SK-N-SH (cell line): ENCODE data around the gene MPDZ. TPM values are rescaled to one million over a fixed set of nuclear protein-coding genes. Genes with fewer than 3 reads are reported as not detected.

Experiments
- CTCF ChIA-PET: fragments of 300-600, 350-600 bp; formaldehyde crosslinking; extraction: SDS; loops from one replicate; lab custom pipeline; 2021; lab: Yijun Ruan, JAX
- POLR2A ChIA-PET: fragments of 350-600 bp; sonication (Branson Sonifier 250); formaldehyde crosslinking; extraction: SDS; loops from one replicate; lab custom pipeline; 2020; ENCODE audit warnings: antibody characterized with exemption, inconsistent platforms; lab: Yijun Ruan, JAX
- DNase-seq: peaks from one replicate; pipeline ENCODE4 v3.0.0; 2012
- H2AFZ ChIP-seq: fragments of 200-600 bp; sonication (generic); 2 replicates; pipeline ENCODE4 v1.8.1; 2016; ENCODE audit warnings: antibody characterized with exemption, mild to moderate bottlenecking, low read depth
- H3F3A ChIP-seq: fragments of 200-600 bp; sonication (generic); replicated peaks from 2 replicates; pipeline ENCODE3; 2016; ENCODE audit warnings: antibody characterized with exemption, mild to moderate bottlenecking; ENCODE audit not compliant: insufficient read depth
- H3K27ac ChIP-seq, 2 experiments: fragments of 200-500 bp in 1 of 2; fragments of 200-600 bp in 1 of 2; sonication (Bioruptor generic) in 1 of 2; sonication (generic), shearing (Covaris generic) in 1 of 2; 2 replicates each; pipeline versions ENCODE4 v1.5.1 to v1.6.1; 2014 to 2016; ENCODE audit warnings: low read depth in 2 of 2, inconsistent platforms in 1 of 2, low read length in 1 of 2, mild to moderate bottlenecking in 1 of 2, mixed read lengths in 1 of 2
- H3K27me3 ChIP-seq: fragments of 200-600 bp; sonication (generic), shearing (Covaris generic); 2 replicates; pipeline ENCODE4 v1.6.1; 2016; ENCODE audit warnings: mixed run types; ENCODE audit not compliant: insufficient read depth
- H3K36me3 ChIP-seq, 2 experiments: fragments of 200-500 bp in 1 of 2; fragments of 200-600 bp in 1 of 2; sonication (Bioruptor generic) in 1 of 2; sonication (generic) in 1 of 2; replicated peaks in 1 of 2; 2 replicates each; pipeline versions ENCODE3 to v1.5.1; 2014 to 2016; ENCODE audit warnings: low read length in 1 of 2, mild to moderate bottlenecking in 1 of 2; ENCODE audit not compliant: insufficient read depth in 2 of 2, control insufficient read depth in 1 of 2
- H3K4me1 ChIP-seq, 2 experiments: fragments of 200-500 bp in 1 of 2; fragments of 200-600 bp in 1 of 2; sonication (Bioruptor generic) in 1 of 2; sonication (generic), shearing (Covaris generic) in 1 of 2; 2 replicates each; pipeline versions ENCODE4 v1.5.1 to v1.6.1; 2014 to 2016; ENCODE audit warnings: low read depth in 1 of 2, low read length in 1 of 2, mixed run types in 1 of 2; ENCODE audit not compliant: insufficient read depth in 2 of 2, control insufficient read depth in 1 of 2
- H3K4me2 ChIP-seq: fragments of 200-600 bp; sonication (generic), shearing (Covaris generic); 2 replicates; pipeline ENCODE4 v1.6.1; 2017; ENCODE audit warnings: mixed run types
- H3K4me3 ChIP-seq, 2 experiments: fragments of 200-500 bp in 1 of 2; fragments of 200-600 bp in 1 of 2; sonication (Bioruptor generic) in 1 of 2; sonication (generic), shearing (Covaris generic) in 1 of 2; 2 replicates each; pipeline versions ENCODE4 v1.5.1 to v1.8.1; 2014 to 2016; ENCODE audit warnings: low read depth in 2 of 2, inconsistent platforms in 1 of 2, low read length in 1 of 2, mild to moderate bottlenecking in 1 of 2, mixed read lengths in 1 of 2, moderate library complexity in 1 of 2
- H3K79me2 ChIP-seq: fragments of 200-600 bp; sonication (generic); 2 replicates; pipeline ENCODE4 v1.8.1; 2017; ENCODE audit warnings: mild to moderate bottlenecking; ENCODE audit not compliant: insufficient read depth
- H3K9ac ChIP-seq: fragments of 200-600 bp; sonication (generic); 2 replicates; pipeline ENCODE4 v1.6.1; 2017; ENCODE audit warnings: mixed run types
- H3K9me2 ChIP-seq: fragments of 200-600 bp; sonication (generic); 2 replicates; pipeline ENCODE4 v1.6.1; 2017; ENCODE audit warnings: mixed run types
- H3K9me3 ChIP-seq: fragments of 200-600 bp; sonication (generic); 2 replicates; pipeline ENCODE4 v1.6.1; 2017; ENCODE audit warnings: mixed run types, mild to moderate bottlenecking, moderate library complexity
- H4K20me1 ChIP-seq: fragments of 200-600 bp; sonication (generic); 2 replicates; pipeline ENCODE4 v1.6.1; 2017; ENCODE audit warnings: mild to moderate bottlenecking, mixed run types; ENCODE audit not compliant: insufficient read depth
- CHD2 ChIP-seq: fragments of 150-350 bp; IDR thresholded peaks from 2 replicates; pipeline ENCODE4 v1.6.1; 2018; ENCODE audit warnings: low read length; ENCODE audit not compliant: partially characterized antibody
- CTCF ChIP-seq: fragments of 200-600 bp; sonication (generic); IDR thresholded peaks from 2 replicates; pipeline ENCODE4 v1.6.1; 2017; ENCODE audit warnings: antibody characterized with exemption, mild to moderate bottlenecking, moderate library complexity
- EP300 ChIP-seq, 2 experiments: IDR thresholded peaks; 2 replicates each; pipeline versions ENCODE4 v1.4.0 to v1.6.1; 2012; ENCODE audit warnings: borderline replicate concordance in 1 of 2, low read depth in 1 of 2, low read length in 1 of 2
- EZH2phosphoT487 ChIP-seq: fragments of 200-600 bp; sonication (generic); IDR thresholded peaks from 2 replicates; pipeline ENCODE4 v1.6.1; 2017; ENCODE audit warnings: low read depth, mixed run types, mild to moderate bottlenecking, antibody characterized with exemption, moderate library complexity, borderline replicate concordance
- FOXM1 ChIP-seq: IDR thresholded peaks from 2 replicates; pipeline ENCODE4 v1.4.0; 2012; ENCODE audit warnings: low read depth, mild to moderate bottlenecking
- GABPA ChIP-seq: IDR thresholded peaks from 2 replicates; pipeline ENCODE4 v1.4.0; 2012; ENCODE audit warnings: low read depth, mild to moderate bottlenecking
- GATA2 ChIP-seq: sonication (generic); formaldehyde crosslinking; IDR thresholded peaks from 2 replicates; pipeline ENCODE4 v1.5.0; 2020; ENCODE audit warnings: mild to moderate bottlenecking, missing genetic modification reagents
- MAX ChIP-seq: IDR thresholded peaks from 2 replicates; pipeline ENCODE4 v1.4.0; 2012; ENCODE audit warnings: low read depth
- MEF2A ChIP-seq: IDR thresholded peaks from 2 replicates; pipeline ENCODE4 v1.4.0; 2012; ENCODE audit warnings: low read depth, borderline replicate concordance
- MXI1 ChIP-seq: IDR thresholded peaks from 2 replicates; pipeline ENCODE4 v1.6.1; 2012; ENCODE audit warnings: mild to moderate bottlenecking, low read depth, low read length, improper control_type of control experiment
- NRF1 ChIP-seq: IDR thresholded peaks from 2 replicates; pipeline ENCODE4 v1.6.1; 2012; ENCODE audit warnings: low read depth, mild to moderate bottlenecking, low read length
- PBX3 ChIP-seq: IDR thresholded peaks from 2 replicates; pipeline ENCODE4; 2012
- RCOR1 ChIP-seq: fragments of 150-350 bp; IDR thresholded peaks from 2 replicates; pipeline ENCODE4 v1.6.1; 2017; ENCODE audit warnings: antibody characterized with exemption, low read length
- REST ChIP-seq: IDR thresholded peaks from 2 replicates; pipeline ENCODE4 v1.6.1; 2012; ENCODE audit warnings: mild to moderate bottlenecking, low read depth, low read length, moderate library complexity
- RFX5 ChIP-seq: IDR thresholded peaks from 2 replicates; pipeline ENCODE4 v1.6.1; 2012; ENCODE audit warnings: mild to moderate bottlenecking, improper control_type of control experiment, low read length
- RXRA ChIP-seq: IDR thresholded peaks from 2 replicates; pipeline ENCODE4 v1.4.0; 2012; ENCODE audit warnings: low read depth, mild to moderate bottlenecking, borderline replicate concordance
- SMC3 ChIP-seq: IDR thresholded peaks from 2 replicates; pipeline ENCODE4 v1.6.1; 2012; ENCODE audit warnings: low read depth, low read length, improper control_type of control experiment
- TAF1 ChIP-seq: IDR thresholded peaks from 2 replicates; pipeline ENCODE4 v1.6.1; 2012; ENCODE audit warnings: low read depth, mild to moderate bottlenecking, low read length, moderate library complexity, borderline replicate concordance
- TEAD4 ChIP-seq: IDR thresholded peaks from 2 replicates; pipeline ENCODE4 v1.4.0; 2012; ENCODE audit warnings: mild to moderate bottlenecking, borderline replicate concordance; ENCODE audit not compliant: insufficient read depth
- YY1 ChIP-seq: IDR thresholded peaks from 2 replicates; pipeline ENCODE4 v1.4.0; 2012; ENCODE audit warnings: low read depth, mild to moderate bottlenecking
- WGBS: methylation state at CpG from one replicate; pipeline ENCODE4 v1.1.6; 2017; ENCODE audit warnings: low lambda C conversion rate; 5-methylcytosine and 5-hydroxymethylcytosine counted together
- polyA plus RNA-seq, 3 experiments: library from polyadenylated mRNA; depleted of rRNA; stranded (reverse); fragments of >200 nt; gene quantifications; 2 replicates each; pipeline ENCODE4 v1.2.3, GENCODE V29; 2012

The MPDZ gene
- polyA plus RNA-seq, 1 of the 3 experiments (the other 2 are of a cell fraction) = 20.5 TPM

- DNase-seq = no peak
- no peaks in the 10 kb centered on the region for H3K9me3 ChIP-seq
- H3K27ac ChIP-seq = no peak overlapping the region
- H3K4me1 ChIP-seq = peaks cover 0 to 8% of the 10 kb centered on the region in 2 experiments; a peak in 2 of 4 replicates
- no peaks in the 10 kb centered on the region for H3K9me2 ChIP-seq
- H3K79me2 ChIP-seq = no peaks in the 10 kb centered on the region
- no peak overlapping the region for H2AFZ ChIP-seq
- H3K9ac ChIP-seq = no peak overlapping the region
- POLR2A ChIA-PET = no interaction called here
- TF ChIP-seq GABPA (no peak), EP300 (IDR thresholded peaks at IDR 0.05; ENCODE audit: borderline replicate concordance in 1 of 2, low read depth in 1 of 2, low read length in 1 of 2) (no peak), FOXM1 (no peak), MAX (no peak), CHD2 (no peak), CTCF (no peak), GATA2 (CRISPR knock-in tag) (no peak), PBX3 (no peak), MXI1 (no peak), RCOR1 (no peak), YY1 (no peak), TAF1 (no peak), SMC3 (no peak), TEAD4 (no peak), RFX5 (no peak)
- no peak overlapping the region for H3K4me2 ChIP-seq
- no peaks in the 10 kb centered on the region for H4K20me1 ChIP-seq
- H3K27me3 ChIP-seq = no peaks in the 10 kb centered on the region
- no peak overlapping the region for H3K4me3 ChIP-seq
- peaks cover 23 to 67% of the 10 kb centered on the region in 2 experiments for H3K36me3 ChIP-seq
- CTCF ChIA-PET = no interaction called here
- H3F3A ChIP-seq = no peaks in the 10 kb centered on the region
These were observed 130.0 kb downstream of the MPDZ start for GRCh38 chr9:13149454-13149853.

GRCh38 chr9:13146840-13147239 is 132.7 kb downstream of the MPDZ start:
- Histone ChIP-seq H4K20me1 (no peaks in the 10 kb centered on the region), H2AFZ (no peak overlapping the region), H3K9me3 (no peaks in the 10 kb centered on the region), H3F3A (peaks cover 2% of the 10 kb centered on the region), H3K27me3 (no peaks in the 10 kb centered on the region), H3K4me2 (no peak overlapping the region), H3K4me3 (no peak overlapping the region), H3K9me2 (no peaks in the 10 kb centered on the region), H3K27ac (no peak overlapping the region), H3K36me3 (peaks cover 23 to 56% of the 10 kb centered on the region in 2 experiments), H3K79me2 (no peaks in the 10 kb centered on the region), H3K4me1 (peaks cover 9 to 11% of the 10 kb centered on the region in 2 experiments; a peak in 2 of 4 replicates), H3K9ac (no peak overlapping the region)
- POLR2A ChIA-PET = no interaction called here
- CTCF ChIA-PET = interaction anchor here (0.7 to 1.0 kb wide), 2 partner anchors 9 to 58 kb away, joined by 3 to 4 read pairs; no protein-coding TSS in a partner anchor
- DNase-seq = no peak
- WGBS = 90% methylated on average over 4 of the region's 4 CpGs
- TF ChIP-seq RXRA (no peak), MEF2A (no peak), NRF1 (no peak), FOXM1 (no peak), GATA2 (CRISPR knock-in tag) (no peak), REST (no peak), EP300 (IDR thresholded peaks at IDR 0.05; ENCODE audit: borderline replicate concordance in 1 of 2, low read depth in 1 of 2, low read length in 1 of 2) (no peak), EZH2phosphoT487 (no peak), TEAD4 (no peak)
